GM12878 (cell line): ENCODE measurements around the gene ADAMTS16. TPM values are rescaled to one million over a fixed set of nuclear protein-coding genes. Genes with fewer than 3 reads are reported as not detected.

Experiments used
- ATAC-seq: fragments of 200-7000 bp; cut with Tn5 transposase; 3 replicates; pipeline ENCODE4 v1.9.1; 2020; ENCODE audit warnings: mild to moderate bottlenecking, moderate library complexity
- BruUV-seq: library from RNA; stranded (reverse); fragments of 400-500 nt; replicated peaks from 2 replicates; lab custom pipeline; 2021; lab: Mats Ljungman, UMichigan
- CTCF ChIA-PET: fragments of 300-600 bp; sonication (Branson Sonifier 250); formaldehyde crosslinking; extraction: SDS; loops from one replicate; lab custom pipeline; 2021; ENCODE audit warnings: inconsistent platforms; lab: Yijun Ruan, JAX
- POLR2A ChIA-PET: fragments of 350-600 bp; formaldehyde crosslinking; extraction: SDS; loops from one replicate; lab custom pipeline; 2021; ENCODE audit warnings: inconsistent platforms; lab: Charles Lee
- RAD21 ChIA-PET: fragments of 300-600 bp; sonication (Branson Sonifier 250); formaldehyde crosslinking; loops from one replicate; lab custom pipeline; 2023; ENCODE audit warnings: antibody characterized with exemption; ENCODE audit not compliant: unreplicated experiment; lab: Charles Lee
- SMC1A ChIA-PET: fragments of 300-600 bp; sonication (Branson Sonifier 250); formaldehyde crosslinking; loops from one replicate; lab custom pipeline; 2023; ENCODE audit not compliant: unreplicated experiment, uncharacterized antibody; lab: Charles Lee
- DNase-seq: peaks from one replicate; pipeline ENCODE4 v3.0.0-alpha.2; 2011; ENCODE audit warnings: low read depth, low spot score
- FAIRE-seq: peaks from 3 replicates; lab custom pipeline; 2011; peaks lifted over from hg19 to GRCh38; lab: Jason Lieb, UNC
- H2AFZ ChIP-seq: 2 replicates; pipeline ENCODE4 v1.6.0; 2011; ENCODE audit warnings: low read depth, low read length, control low read depth; ENCODE audit not compliant: control insufficient read depth
- H3K27ac ChIP-seq: 2 replicates; pipeline ENCODE4 v1.5.1; 2011; ENCODE audit warnings: control low read depth; ENCODE audit not compliant: control insufficient read depth, insufficient read depth
- H3K27me3 ChIP-seq, 2 experiments: replicated peaks in 1 of 2; 2 replicates each; pipeline versions ENCODE4 v1.6.0 to v1.6.1; 2011; ENCODE audit warnings: low read length in 1 of 2; ENCODE audit not compliant: control insufficient read depth in 2 of 2, insufficient read depth in 2 of 2
- H3K36me3 ChIP-seq, 2 experiments: 2 replicates each; pipeline ENCODE4 v1.5.1; 2011; ENCODE audit warnings: low read length in 1 of 2; ENCODE audit not compliant: control insufficient read depth in 2 of 2, insufficient read depth in 2 of 2
- H3K4me1 ChIP-seq: 2 replicates; pipeline ENCODE4 v1.6.1; 2011; ENCODE audit warnings: mild to moderate bottlenecking, low read length, moderate library complexity, mixed read lengths; ENCODE audit not compliant: control insufficient read depth, insufficient read depth
- H3K4me2 ChIP-seq: 2 replicates; pipeline ENCODE4 v1.6.0; 2011; ENCODE audit warnings: control low read depth; ENCODE audit not compliant: control insufficient read depth, insufficient read depth
- H3K4me3 ChIP-seq: fragments of 200-600 bp; sonication (generic); 2 replicates; pipeline ENCODE4 v1.5.1; 2016
- H3K79me2 ChIP-seq: 2 replicates; pipeline ENCODE4 v1.6.0; 2011; ENCODE audit warnings: low read length; ENCODE audit not compliant: control insufficient read depth, insufficient read depth
- H3K9ac ChIP-seq: 2 replicates; pipeline ENCODE4 v1.8.0; 2011; ENCODE audit warnings: low read length, control low read depth, mixed read lengths; ENCODE audit not compliant: control insufficient read depth, insufficient read depth
- H3K9me3 ChIP-seq: replicated peaks from 3 replicates; pipeline ENCODE4 v1.5.1; 2011; ENCODE audit warnings: mild to moderate bottlenecking, low read length; ENCODE audit not compliant: control insufficient read depth, insufficient read depth
- H4K20me1 ChIP-seq: 2 replicates; pipeline ENCODE4 v1.6.0; 2011; ENCODE audit not compliant: control insufficient read depth, insufficient read depth
- ASH2L ChIP-seq: fragments of 300-600, 200-600 bp; sonication (generic); IDR thresholded peaks from 2 replicates; pipeline ENCODE4 v1.6.1; 2017; ENCODE audit warnings: low read depth, mild to moderate bottlenecking, borderline replicate concordance
- ATF2 ChIP-seq: IDR thresholded peaks from 2 replicates; pipeline ENCODE4 v1.6.1; 2012; ENCODE audit warnings: low read length, inconsistent platforms
- ATF7 ChIP-seq: fragments of 450-650 bp; IDR thresholded peaks from 2 replicates; pipeline ENCODE4 v1.6.1; 2016; ENCODE audit warnings: low read depth, mild to moderate bottlenecking
- BRCA1 ChIP-seq: IDR thresholded peaks from 2 replicates; pipeline ENCODE4 v1.6.1; 2011; ENCODE audit warnings: low read depth, low read length, improper control_type of control experiment
- CBX3 ChIP-seq: fragments of 200-600 bp; sonication (generic); IDR thresholded peaks from 2 replicates; pipeline ENCODE4 v1.6.1; 2016; ENCODE audit warnings: low read depth, borderline replicate concordance
- CEBPZ ChIP-seq: fragments of 150-350 bp; IDR thresholded peaks from 2 replicates; pipeline ENCODE4 v1.6.1; 2016; ENCODE audit warnings: low read depth, low read length
- DPF2 ChIP-seq: fragments of 450-650 bp; IDR thresholded peaks from 2 replicates; pipeline ENCODE4 v1.6.1; 2017; ENCODE audit warnings: mild to moderate bottlenecking
- GABPA ChIP-seq: IDR thresholded peaks from 2 replicates; pipeline ENCODE4 v1.6.1; 2014; ENCODE audit warnings: antibody characterized with exemption, low read depth, mild to moderate bottlenecking, inconsistent platforms
- GATAD2B ChIP-seq: fragments of 450-650 bp; conservative IDR thresholded peaks from 2 replicates; pipeline ENCODE4 v1.6.1; 2017; ENCODE audit warnings: low read depth, mild to moderate bottlenecking, moderate library complexity
- HDGF ChIP-seq: fragments of 450-650 bp; IDR thresholded peaks from 2 replicates; pipeline ENCODE4 v1.6.1; 2016; ENCODE audit warnings: antibody characterized with exemption
- IRF3 ChIP-seq: fragments of 450-650 bp; IDR thresholded peaks from 2 replicates; pipeline ENCODE4 v1.6.1; 2014; ENCODE audit warnings: mild to moderate bottlenecking
- MTA3 ChIP-seq: IDR thresholded peaks from 2 replicates; pipeline ENCODE4 v1.6.1; 2012; ENCODE audit warnings: low read length, inconsistent platforms, borderline replicate concordance
- NBN ChIP-seq: fragments of 450-650 bp; IDR thresholded peaks from 2 replicates; pipeline ENCODE4 v1.6.1; 2016
- NR2C1 ChIP-seq: fragments of 450-650 bp; IDR thresholded peaks from 2 replicates; pipeline ENCODE4 v1.6.1; 2017; ENCODE audit warnings: antibody characterized with exemption, mild to moderate bottlenecking, moderate library complexity
- RBBP5 ChIP-seq: fragments of 200-600 bp; sonication (generic); conservative IDR thresholded peaks from 2 replicates; pipeline ENCODE4 v1.6.1; 2016
- SREBF1 ChIP-seq: IDR thresholded peaks from 2 replicates; pipeline ENCODE4 v1.6.1; 2012; ENCODE audit warnings: mild to moderate bottlenecking, low read length
- SREBF2 ChIP-seq: IDR thresholded peaks from 2 replicates; pipeline ENCODE4 v1.6.1; 2012; ENCODE audit warnings: mild to moderate bottlenecking, low read length
- STAT3 ChIP-seq: IDR thresholded peaks from 2 replicates; pipeline ENCODE4 v1.6.1; 2011; ENCODE audit warnings: low read depth, low read length, improper control_type of control experiment
- TAF1 ChIP-seq: IDR thresholded peaks from 2 replicates; pipeline ENCODE4 v1.6.1; 2011; ENCODE audit warnings: mild to moderate bottlenecking, low read depth, low read length, borderline replicate concordance
- ZBTB33 ChIP-seq: fragments of 450-650 bp; IDR thresholded peaks from 2 replicates; pipeline ENCODE4 v1.6.1; 2017; ENCODE audit warnings: mild to moderate bottlenecking
- WGBS: methylation state at CpG from one replicate; pipeline ENCODE4 v1.1.6; 2016; ENCODE audit warnings: low lambda C conversion rate; ENCODE audit not compliant: insufficient replicate concordance, insufficient coverage; ENCODE audit errors: missing lambda C conversion rate; 5-methylcytosine and 5-hydroxymethylcytosine counted together
- in situ Hi-C: fragments of 300-500 bp; cut with MboI; formaldehyde crosslinking; loops from 9 replicates; pipeline ENCODE4 v1.14.3; 2018; ENCODE audit warnings: mixed read lengths
- intact Hi-C: fragments of 100-400 bp; cut with micrococcal nuclease; formaldehyde crosslinking; loops from one replicate; pipeline ENCODE4 v1.14.2; 2022; ENCODE audit not compliant: unreplicated experiment
- polyA plus RNA-seq, 11 experiments: library from polyadenylated mRNA; depleted of rRNA in 4 of 11; unstranded in 6 of 11; stranded (reverse) in 5 of 11; fragments of >200 nt; fragmentation: Nextera tagmentation in 4 of 11; fragmentation: Illumina TruSeq in 1 of 11; extraction: Ambion mirVana in 4 of 11; extraction: Trizol in 1 of 11; gene quantifications; 1 replicate in 1 of 11; 2 replicates in 10 of 11; pipeline versions ENCODE4 v1.2.1 to v1.2.3, GENCODE V29; 2011 to 2016; ENCODE audit warnings: inconsistent platforms in 2 of 11, missing spikeins in 2 of 11, low read depth in 1 of 11
- total RNA-seq, 4 experiments: library from RNA; depleted of rRNA in 3 of 4; stranded (reverse); fragments of >200 nt in 3 of 4; fragmentation: Illumina TruSeq in 1 of 4; extraction: Trizol in 1 of 4; gene quantifications; 2 replicates each; pipeline versions ENCODE4 v1.2.1 to v1.2.3, GENCODE V29; 2013 to 2021

ADAMTS16 gene
- total and polyA plus RNA-seq, 10 of the 15 experiments (the other 5 are each of a cell fraction or from before 2014, with no cell fraction given) = 0.04 TPM; not detected in 9

- no peak for ATAC-seq
- WGBS = 1% methylated on average over 4 of the region's 4 CpGs
- ChIA-PET SMC1A (no interaction called here), CTCF (no interaction called here), RAD21 (no interaction called here), POLR2A (no interaction called here)
- Histone ChIP-seq H3K4me3 (no peak overlapping the region), H3K4me1 (no peaks in the 10 kb centered on the region), H3K9me3 (no peaks in the 10 kb centered on the region), H3K27me3 (no peaks in the 10 kb centered on the region), H4K20me1 (no peaks in the 10 kb centered on the region), H3K4me2 (no peak overlapping the region), H3K27ac (no peak overlapping the region), H3K9ac (no peak overlapping the region), H2AFZ (no peak overlapping the region)
- no peak for DNase-seq
- in situ Hi-C loops = no loop called here
- no peak for FAIRE-seq
- TF ChIP-seq GABPA = no peak
- TF ChIP-seq BRCA1 = no peak
- no peak for TF ChIP-seq GATAD2B
- TF ChIP-seq SREBF2 = no peak
- no peak for TF ChIP-seq TAF1
- no peak for TF ChIP-seq DPF2
- TF ChIP-seq NR2C1 = no peak
- no peak for TF ChIP-seq MTA3
- no peak for TF ChIP-seq CBX3
- TF ChIP-seq SREBF1 = no peak
- no peak for TF ChIP-seq HDGF
- no peak for TF ChIP-seq ATF2
- TF ChIP-seq CEBPZ = no peak
- TF ChIP-seq RBBP5 = no peak
- TF ChIP-seq STAT3 = no peak
- no peak for TF ChIP-seq ATF7
- TF ChIP-seq NBN = no peak
- TF ChIP-seq ZBTB33 = no peak
- no peak for TF ChIP-seq IRF3
- no peak for TF ChIP-seq ASH2L
- TF ChIP-seq, all 136 proteins: peak for 0
- H3K79me2 ChIP-seq = no peaks in the 10 kb centered on the region
- intact Hi-C loops = no loop called here
- BruUV-seq = no TSS peak
- H3K36me3 ChIP-seq = no peaks in the 10 kb centered on the region
Observed at GRCh38 chr5:5100635-5101034, 39.5 kb upstream of the ADAMTS16 start.
